Stimulated activated CD8-positive, alpha-beta memory T cell treated with anti-CD3 and anti-CD28 coated beads, Interleukin-15, amount 100 ng/mL, for 24 hours (primary cell): ENCODE results near the gene TOMM7.
"Not testable (repeated sequence)": the region's sequence is repeated elsewhere in the genome, so short reads cannot be mapped to it uniquely, and the experiment has no call there.

Source experiments
- DNase-seq: peaks from one replicate; pipeline ENCODE4 v3.0.0-alpha.2; 2020; ENCODE audit warnings: low read depth

The TOMM7 gene

GRCh38 chr7:22853674-22854157, 31.1 kb upstream of the TOMM7 start:
- DNase-seq = no peak

- no peak for DNase-seq
These were observed 30.5 kb upstream of the TOMM7 start for GRCh38 chr7:22853138-22853537.

- no peak for DNase-seq
These were observed 28.5 kb upstream of the TOMM7 start for GRCh38 chr7:22851145-22851544.

- DNase-seq = not testable (repeated sequence)
These were observed 27.7 kb upstream of the TOMM7 start for GRCh38 chr7:22850394-22850793.

- DNase-seq = no peak
These were observed 27.0 kb upstream of the TOMM7 start for GRCh38 chr7:22849662-22850061.

GRCh38 chr7:22849172-22849571, 26.5 kb upstream of the TOMM7 start:
- no peak for DNase-seq

GRCh38 chr7:22846961-22847360, 24.3 kb upstream of the TOMM7 start:
- no peak for DNase-seq

- DNase-seq = no peak
These were observed 22.7 kb upstream of the TOMM7 start for GRCh38 chr7:22845221-22845834.

- DNase-seq = no peak
These were observed 21.1 kb upstream of the TOMM7 start for GRCh38 chr7:22843681-22844309.

- no peak for DNase-seq
These were observed 20.3 kb upstream of the TOMM7 start for GRCh38 chr7:22842973-22843372.

- no peak for DNase-seq
These were observed 19.8 kb upstream of the TOMM7 start for GRCh38 chr7:22842383-22842941.

- DNase-seq = no peak
These were observed 19.3 kb upstream of the TOMM7 start for GRCh38 chr7:22841954-22842353.

- DNase-seq = no peak
These were observed 14.7 kb upstream of the TOMM7 start for GRCh38 chr7:22837308-22837707.

GRCh38 chr7:22836506-22836905, 13.9 kb upstream of the TOMM7 start:
- DNase-seq = not testable (repeated sequence)

- no peak for DNase-seq
These were observed 11.3 kb upstream of the TOMM7 start for GRCh38 chr7:22833957-22834356.

GRCh38 chr7:22833113-22833855, 10.6 kb upstream of the TOMM7 start:
- no peak for DNase-seq

- DNase-seq = no peak
These were observed 9.8 kb upstream of the TOMM7 start for GRCh38 chr7:22832401-22832800.

- no peak for DNase-seq
These were observed 9.1 kb upstream of the TOMM7 start for GRCh38 chr7:22831602-22832305.

GRCh38 chr7:22827563-22827962, 4.9 kb upstream of the TOMM7 start:
- DNase-seq = no peak

- no peak for DNase-seq
These were observed 3.9 kb upstream of the TOMM7 start for GRCh38 chr7:22826593-22826992.

- DNase-seq = no peak
These were observed 2.1 kb upstream of the TOMM7 start for GRCh38 chr7:22824760-22825159.

GRCh38 chr7:22823142-22823497, 471 bp upstream of the TOMM7 start:
- no peak for DNase-seq
